ENCODE data around the gene MED1.

- TF ChIP-seq CTCF (IDR thresholded peaks at IDR 0.05): no peak
- TF ChIP-seq POLR2A (IDR thresholded peaks at IDR 0.05): no peak
These were observed 3.5 kb downstream of the MED1 start for GRCh38 chr17:39447561-39447960.

Measured in right lobe of liver (tissue), 4 donors.